ENCODE data around the gene ST3GAL6. TPM values are rescaled to one million over a fixed set of nuclear protein-coding genes. Genes with fewer than 3 reads are reported as not detected.
A peak's percentile ranks its signal among the peaks of the same experiment; 100 is the strongest.

Gene ST3GAL6
- total and polyA plus RNA-seq, 2 of the 13 experiments (the other 11 are each of a cell fraction or from before 2014, with no cell fraction given) = 17.5 to 23.2 TPM

DNA sequence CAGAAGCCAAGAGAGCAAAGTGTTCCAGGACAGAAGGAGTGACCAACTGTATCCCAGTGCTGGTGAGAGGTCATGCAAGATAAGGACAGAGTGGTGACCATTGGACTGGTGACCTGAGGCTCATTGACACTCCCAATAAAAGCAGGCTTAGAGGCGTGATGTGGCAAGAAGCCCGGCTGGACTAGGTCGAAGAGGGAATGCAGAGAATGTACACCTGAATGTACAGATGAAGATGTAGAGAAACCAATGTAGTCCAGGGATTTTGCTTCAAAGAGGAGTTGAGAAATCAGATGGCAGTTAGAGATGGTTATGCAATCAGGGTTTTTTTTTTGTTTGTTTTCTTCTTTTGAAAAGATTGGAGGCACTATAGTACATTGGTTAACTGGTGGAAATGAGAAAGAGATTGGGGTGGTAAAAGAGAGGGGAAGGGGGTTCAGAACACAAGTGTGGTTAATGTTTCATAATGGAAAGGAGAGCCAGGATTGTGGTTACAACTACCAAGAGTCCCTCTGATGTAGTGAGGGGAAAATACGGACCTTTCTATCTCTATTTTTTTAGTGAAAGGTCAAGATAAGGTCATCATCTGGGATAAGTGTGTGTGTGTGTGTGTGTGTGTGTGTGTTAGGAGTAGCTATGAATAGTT, 23.3 kb downstream of the ST3GAL6 start (continued):
- TF ChIP-seq ZNF75D (CRISPR knock-in tag; IDR thresholded peaks at IDR 0.05; ENCODE audit: borderline replicate concordance) = no peak
- no peak for TF ChIP-seq AHR (CRISPR knock-in tag; IDR thresholded peaks at IDR 0.05)
- no peak for TF ChIP-seq XRCC5 (optimal IDR thresholded peaks at IDR 0.05; ENCODE audit: low read length)
- no peak for TF ChIP-seq ADNP (CRISPR knock-in tag; IDR thresholded peaks at IDR 0.05)
- TF ChIP-seq, protein P1, sequence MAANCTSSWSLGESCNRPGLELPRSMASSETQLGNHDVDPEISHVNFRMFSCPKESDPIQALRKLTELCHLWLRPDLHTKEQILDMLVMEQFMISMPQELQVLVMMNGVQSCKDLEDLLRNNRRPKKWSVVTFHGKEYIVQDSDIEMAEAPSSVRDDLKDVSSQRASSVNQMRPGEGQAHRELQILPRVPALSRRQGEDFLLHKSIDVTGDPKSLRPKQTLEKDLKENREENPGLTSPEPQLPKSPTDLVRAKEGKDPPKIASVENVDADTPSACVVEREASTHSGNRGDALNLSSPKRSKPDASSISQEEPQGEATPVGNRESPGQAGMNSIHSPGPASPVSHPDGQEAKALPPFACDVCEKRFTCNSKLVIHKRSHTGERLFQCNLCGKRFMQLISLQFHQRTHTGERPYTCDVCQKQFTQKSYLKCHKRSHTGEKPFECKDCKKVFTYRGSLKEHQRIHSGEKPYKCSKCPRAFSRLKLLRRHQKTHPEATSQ (CRISPR knock-in tag; IDR thresholded peaks at IDR 0.05; ENCODE audit: borderline replicate concordance) = no peak
- TF ChIP-seq ZNF282 (IDR thresholded peaks at IDR 0.05; ENCODE audit: partially characterized antibody) = no peak
- TF ChIP-seq, protein P2, sequence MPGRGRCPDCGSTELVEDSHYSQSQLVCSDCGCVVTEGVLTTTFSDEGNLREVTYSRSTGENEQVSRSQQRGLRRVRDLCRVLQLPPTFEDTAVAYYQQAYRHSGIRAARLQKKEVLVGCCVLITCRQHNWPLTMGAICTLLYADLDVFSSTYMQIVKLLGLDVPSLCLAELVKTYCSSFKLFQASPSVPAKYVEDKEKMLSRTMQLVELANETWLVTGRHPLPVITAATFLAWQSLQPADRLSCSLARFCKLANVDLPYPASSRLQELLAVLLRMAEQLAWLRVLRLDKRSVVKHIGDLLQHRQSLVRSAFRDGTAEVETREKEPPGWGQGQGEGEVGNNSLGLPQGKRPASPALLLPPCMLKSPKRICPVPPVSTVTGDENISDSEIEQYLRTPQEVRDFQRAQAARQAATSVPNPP (CRISPR knock-in tag; IDR thresholded peaks at IDR 0.05) = no peak
- no peak for TF ChIP-seq SMYD3 (CRISPR knock-in tag; IDR thresholded peaks at IDR 0.05)
- TF ChIP-seq ZNF367 (CRISPR knock-in tag; IDR thresholded peaks at IDR 0.05; ENCODE audit: borderline replicate concordance) = no peak
- TF ChIP-seq ZNF101 (CRISPR knock-in tag; IDR thresholded peaks at IDR 0.05; ENCODE audit: borderline replicate concordance, low read depth) = no peak
- TF ChIP-seq PCBP1 (IDR thresholded peaks at IDR 0.05; ENCODE audit: borderline replicate concordance, low read depth, low read length) = no peak
- no peak for TF ChIP-seq IKZF1 (IDR thresholded peaks at IDR 0.05)
- TF ChIP-seq ZNF232 (CRISPR knock-in tag; IDR thresholded peaks at IDR 0.05; ENCODE audit: borderline replicate concordance) = no peak
- TF ChIP-seq ZC3H13 (CRISPR knock-in tag; IDR thresholded peaks at IDR 0.05) = 0 out of 2 replicates have a peak, but pooled peaks have one; percentile 38
- TF ChIP-seq TBX3 (IDR thresholded peaks at IDR 0.05; ENCODE audit: borderline replicate concordance) = peak; percentile 46; the same call in 1 of the 2 replicates
- TF ChIP-seq HMG20B (CRISPR knock-in tag; conservative IDR thresholded peaks at IDR 0.05) = no peak; the same call in 1 of the 2 replicates
- TF ChIP-seq CCDC6 (CRISPR knock-in tag; IDR thresholded peaks at IDR 0.05) = no peak
- TF ChIP-seq ZNF772 (CRISPR knock-in tag; IDR thresholded peaks at IDR 0.05) = no peak
- no peak for TF ChIP-seq RFX3 (CRISPR knock-in tag; IDR thresholded peaks at IDR 0.05)
- no peak for TF ChIP-seq ZNF17 (CRISPR knock-in tag; IDR thresholded peaks at IDR 0.05)
- TF ChIP-seq, protein P3, sequence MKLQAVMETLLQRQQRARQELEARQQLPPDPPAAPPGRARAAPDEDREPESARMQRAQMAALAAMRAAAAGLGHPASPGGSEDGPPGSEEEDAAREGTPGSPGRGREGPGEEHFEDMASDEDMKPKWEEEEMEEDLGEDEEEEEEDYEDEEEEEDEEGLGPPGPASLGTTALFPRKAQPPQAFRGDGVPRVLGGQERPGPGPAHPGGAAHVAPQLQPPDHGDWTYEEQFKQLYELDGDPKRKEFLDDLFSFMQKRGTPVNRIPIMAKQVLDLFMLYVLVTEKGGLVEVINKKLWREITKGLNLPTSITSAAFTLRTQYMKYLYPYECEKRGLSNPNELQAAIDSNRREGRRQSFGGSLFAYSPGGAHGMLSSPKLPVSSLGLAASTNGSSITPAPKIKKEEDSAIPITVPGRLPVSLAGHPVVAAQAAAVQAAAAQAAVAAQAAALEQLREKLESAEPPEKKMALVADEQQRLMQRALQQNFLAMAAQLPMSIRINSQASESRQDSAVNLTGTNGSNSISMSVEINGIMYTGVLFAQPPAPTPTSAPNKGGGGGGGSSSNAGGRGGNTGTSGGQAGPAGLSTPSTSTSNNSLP (IDR thresholded peaks at IDR 0.05; ENCODE audit: low read depth, low read length) = 0 out of 2 replicates have a peak, but pooled peaks have one; percentile 17
- TF ChIP-seq ZNF562 (CRISPR knock-in tag; IDR thresholded peaks at IDR 0.05; ENCODE audit: borderline replicate concordance) = no peak
- no peak for TF ChIP-seq NFIB (CRISPR knock-in tag; IDR thresholded peaks at IDR 0.05; ENCODE audit: borderline replicate concordance)
- TF ChIP-seq POGZ (CRISPR knock-in tag; IDR thresholded peaks at IDR 0.05) = peak; percentile 74; the same call in 1 of the 2 replicates
- TF ChIP-seq, protein P4, sequence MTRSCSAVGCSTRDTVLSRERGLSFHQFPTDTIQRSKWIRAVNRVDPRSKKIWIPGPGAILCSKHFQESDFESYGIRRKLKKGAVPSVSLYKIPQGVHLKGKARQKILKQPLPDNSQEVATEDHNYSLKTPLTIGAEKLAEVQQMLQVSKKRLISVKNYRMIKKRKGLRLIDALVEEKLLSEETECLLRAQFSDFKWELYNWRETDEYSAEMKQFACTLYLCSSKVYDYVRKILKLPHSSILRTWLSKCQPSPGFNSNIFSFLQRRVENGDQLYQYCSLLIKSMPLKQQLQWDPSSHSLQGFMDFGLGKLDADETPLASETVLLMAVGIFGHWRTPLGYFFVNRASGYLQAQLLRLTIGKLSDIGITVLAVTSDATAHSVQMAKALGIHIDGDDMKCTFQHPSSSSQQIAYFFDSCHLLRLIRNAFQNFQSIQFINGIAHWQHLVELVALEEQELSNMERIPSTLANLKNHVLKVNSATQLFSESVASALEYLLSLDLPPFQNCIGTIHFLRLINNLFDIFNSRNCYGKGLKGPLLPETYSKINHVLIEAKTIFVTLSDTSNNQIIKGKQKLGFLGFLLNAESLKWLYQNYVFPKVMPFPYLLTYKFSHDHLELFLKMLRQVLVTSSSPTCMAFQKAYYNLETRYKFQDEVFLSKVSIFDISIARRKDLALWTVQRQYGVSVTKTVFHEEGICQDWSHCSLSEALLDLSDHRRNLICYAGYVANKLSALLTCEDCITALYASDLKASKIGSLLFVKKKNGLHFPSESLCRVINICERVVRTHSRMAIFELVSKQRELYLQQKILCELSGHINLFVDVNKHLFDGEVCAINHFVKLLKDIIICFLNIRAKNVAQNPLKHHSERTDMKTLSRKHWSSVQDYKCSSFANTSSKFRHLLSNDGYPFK (CRISPR knock-in tag; IDR thresholded peaks at IDR 0.05; ENCODE audit: borderline replicate concordance) = no peak
